HCT116 (cell line): ENCODE measurements around the gene SEPHS1. TPM values are rescaled to one million over a fixed set of nuclear protein-coding genes. Genes with fewer than 3 reads are reported as not detected.

Source experiments
- ATAC-seq: fragments of 200-7000 bp; cut with Tn5 transposase; 2 replicates; pipeline ENCODE4 v1.9.1; 2020; ENCODE audit warnings: mild to moderate bottlenecking, moderate library complexity
- BruUV-seq: library from RNA; stranded (reverse); fragments of 400-500 nt; replicated peaks from 2 replicates; lab custom pipeline; 2021; lab: Mats Ljungman, UMichigan
- CTCF ChIA-PET: fragments of 300-600 bp; sonication (Branson Sonifier 250); formaldehyde crosslinking; loops from one replicate; lab custom pipeline; 2021; ENCODE audit warnings: antibody characterized with exemption; lab: Charles Lee
- POLR2A ChIA-PET: fragments of 300-600, 350-600 bp; sonication (Branson Sonifier 250); formaldehyde crosslinking; loops from one replicate; lab custom pipeline; 2021; ENCODE audit warnings: antibody characterized with exemption; lab: Charles Lee
- RAD21 ChIA-PET, 2 experiments: fragments of 300-600 bp; sonication (Branson Sonifier 250); formaldehyde crosslinking; loops; one replicate each; lab custom pipeline; 2023; ENCODE audit warnings: low total read pairs in 2 of 2; ENCODE audit not compliant: uncharacterized antibody in 2 of 2, unreplicated experiment in 2 of 2, low non-redundant PET in 1 of 2; lab: Charles Lee
- DNase-seq: peaks from one replicate; pipeline ENCODE4 v3.0.0-alpha.2; 2010; ENCODE audit warnings: low read depth, low spot score
- H2AFZ ChIP-seq: fragments of 200-600 bp; shearing (Covaris generic), sonication (generic); 2 replicates; pipeline ENCODE4 v1.6.1; 2017; ENCODE audit warnings: low read depth, mixed run types, mixed read lengths, antibody characterized with exemption, low read length; ENCODE audit not compliant: poor library complexity, severe bottlenecking
- H3K27ac ChIP-seq: 2 replicates; pipeline ENCODE4 v1.5.1; 2012; ENCODE audit warnings: low read depth, low read length
- H3K27me3 ChIP-seq: fragments of 200-600 bp; sonication (generic); 2 replicates; pipeline ENCODE4 v1.6.1; 2016; ENCODE audit warnings: mixed run types, low read length, mixed read lengths; ENCODE audit not compliant: insufficient read depth
- H3K36me3 ChIP-seq, 2 experiments: fragments of 200-500 bp in 1 of 2; fragments of 200-600 bp in 1 of 2; sonication (Bioruptor generic) in 1 of 2; sonication (generic) in 1 of 2; 2 replicates each; pipeline versions ENCODE4 v1.5.1 to v1.6.1; 2014 to 2016; ENCODE audit warnings: low read length in 2 of 2, inconsistent platforms in 1 of 2, mixed read lengths in 1 of 2, mixed run types in 1 of 2; ENCODE audit not compliant: insufficient read depth in 2 of 2, control insufficient read depth in 1 of 2
- H3K4me1 ChIP-seq, 2 experiments: fragments of 200-600 bp in 1 of 2; sonication (generic) in 1 of 2; 2 replicates each; pipeline versions ENCODE4 v1.5.1 to v1.6.1; 2012 to 2017; ENCODE audit warnings: low read length in 2 of 2, inconsistent platforms in 1 of 2, mild to moderate bottlenecking in 1 of 2, mixed read lengths in 1 of 2, mixed run types in 1 of 2, moderate library complexity in 1 of 2; ENCODE audit not compliant: insufficient read depth in 2 of 2, control insufficient read depth in 1 of 2
- H3K4me2 ChIP-seq: fragments of 200-600 bp; sonication (generic); 2 replicates; pipeline ENCODE4 v1.6.1; 2017; ENCODE audit warnings: mixed run types, low read length, mixed read lengths
- H3K4me3 ChIP-seq, 2 experiments: fragments of 200-600 bp in 1 of 2; sonication (generic) in 1 of 2; replicated peaks in 1 of 2; 2 replicates each; pipeline ENCODE4 v1.5.1; 2011 to 2016; ENCODE audit warnings: low read length in 2 of 2, control low read depth in 1 of 2, low read depth in 1 of 2, mild to moderate bottlenecking in 1 of 2, mixed read lengths in 1 of 2, mixed run types in 1 of 2
- H3K79me2 ChIP-seq: fragments of 200-600 bp; sonication (generic); 2 replicates; pipeline ENCODE4 v1.6.1; 2017; ENCODE audit warnings: mild to moderate bottlenecking, mixed run types, low read length, moderate library complexity, mixed read lengths; ENCODE audit not compliant: insufficient read depth
- H3K9ac ChIP-seq: fragments of 200-600 bp; sonication (generic); 2 replicates; pipeline ENCODE4 v1.6.1; 2016; ENCODE audit warnings: low read length, mixed read lengths
- H3K9me2 ChIP-seq: fragments of 200-600 bp; sonication (generic), shearing (Covaris generic); 2 replicates; pipeline ENCODE4 v1.6.1; 2017; ENCODE audit warnings: mixed run types, mild to moderate bottlenecking, moderate library complexity; ENCODE audit not compliant: insufficient read depth
- H3K9me3 ChIP-seq, 2 experiments: fragments of 200-500 bp in 1 of 2; fragments of 200-600 bp in 1 of 2; sonication (Bioruptor generic) in 1 of 2; sonication (generic) in 1 of 2; 2 replicates each; pipeline ENCODE4 v1.6.1; 2014 to 2017; ENCODE audit warnings: low read length in 2 of 2, mixed read lengths in 2 of 2, inconsistent platforms in 1 of 2, low read depth in 1 of 2, mild to moderate bottlenecking in 1 of 2, mixed run types in 1 of 2, moderate library complexity in 1 of 2; ENCODE audit not compliant: control insufficient read depth in 1 of 2, insufficient read depth in 1 of 2
- H4K20me1 ChIP-seq: fragments of 200-600 bp; sonication (generic), shearing (Covaris generic); 2 replicates; pipeline ENCODE4 v1.6.1; 2017; ENCODE audit warnings: mixed run types, mild to moderate bottlenecking, moderate library complexity; ENCODE audit not compliant: insufficient read depth
- CBX3 ChIP-seq: IDR thresholded peaks from 2 replicates; pipeline ENCODE4 v1.6.1; 2012; ENCODE audit warnings: low read depth
- CEBPB ChIP-seq: IDR thresholded peaks from 2 replicates; pipeline ENCODE4 v1.6.1; 2012; ENCODE audit warnings: low read depth
- EGR1 ChIP-seq: IDR thresholded peaks from 2 replicates; pipeline ENCODE4 v1.6.1; 2012; ENCODE audit warnings: low read depth
- ELF1 ChIP-seq: IDR thresholded peaks from 2 replicates; pipeline ENCODE4 v1.6.1; 2012; ENCODE audit warnings: low read depth, borderline replicate concordance
- EZH2 ChIP-seq: fragments of 200-600 bp; sonication (generic); IDR thresholded peaks from 2 replicates; pipeline ENCODE4 v1.6.1; 2017; ENCODE audit warnings: antibody characterized with exemption, mixed run types
- EZH2phosphoT487 ChIP-seq: fragments of 200-600 bp; IDR thresholded peaks from 2 replicates; pipeline ENCODE4 v1.6.1; 2018; ENCODE audit warnings: antibody characterized with exemption, borderline replicate concordance
- FOSL1 ChIP-seq: IDR thresholded peaks from 2 replicates; pipeline ENCODE4 v1.6.1; 2012; ENCODE audit warnings: low read depth
- JUND ChIP-seq: IDR thresholded peaks from 2 replicates; pipeline ENCODE4 v1.6.1; 2012
- POLR2AphosphoS5 ChIP-seq: IDR thresholded peaks from 2 replicates; pipeline ENCODE4 v1.6.1; 2011; ENCODE audit warnings: mild to moderate bottlenecking, low read depth, low read length, moderate library complexity
- RAD21 ChIP-seq: IDR thresholded peaks from 2 replicates; pipeline ENCODE4 v1.6.1; 2012; ENCODE audit warnings: low read depth, mild to moderate bottlenecking
- SP1 ChIP-seq: IDR thresholded peaks from 2 replicates; pipeline ENCODE4 v1.6.1; 2012; ENCODE audit warnings: low read depth
- SRF ChIP-seq: IDR thresholded peaks from 2 replicates; pipeline ENCODE4 v1.6.1; 2012; ENCODE audit warnings: low read depth
- TCF7L2 ChIP-seq: IDR thresholded peaks from 2 replicates; pipeline ENCODE4 v1.7.0; 2011; ENCODE audit warnings: borderline replicate concordance, inconsistent platforms; ENCODE audit not compliant: insufficient read depth, insufficient read length; ENCODE audit errors: extremely low read depth
- YY1 ChIP-seq: IDR thresholded peaks from 2 replicates; pipeline ENCODE4 v1.6.1; 2011; ENCODE audit warnings: low read length, low read depth, moderate library complexity, mild to moderate bottlenecking; ENCODE audit not compliant: insufficient replicate concordance; ENCODE audit errors: extremely low read depth
- ZFX ChIP-seq: fragments of 450-650 bp; IDR thresholded peaks from 2 replicates; pipeline ENCODE4 v1.6.1; 2017
- ZNF274 ChIP-seq: fragments of 200-500 bp; sonication (Bioruptor generic); IDR thresholded peaks from 2 replicates; pipeline ENCODE4 v1.6.1; 2014; ENCODE audit warnings: mild to moderate bottlenecking, low read depth, low read length, inconsistent platforms
- intact Hi-C: fragments of 100-400 bp; cut with micrococcal nuclease; formaldehyde crosslinking; loops from 2 replicates; pipeline ENCODE4 v1.10.0; 2022
- total RNA-seq: library from RNA; stranded (reverse); gene quantifications from one replicate; pipeline ENCODE4 v1.2.1, GENCODE V29; 2021; ENCODE audit not compliant: unreplicated experiment
- TF ChIP-seq, protein P1 (sequence below): IDR thresholded peaks from 2 replicates; pipeline ENCODE4 v1.6.1; 2012
- TF ChIP-seq, protein P2 (sequence below): IDR thresholded peaks from 2 replicates; pipeline ENCODE4 v1.6.1; 2012; ENCODE audit warnings: low read depth
- TF ChIP-seq, protein P3 (sequence below), 3 experiments: fragments of 200-600 bp in 1 of 3; sonication (generic) in 1 of 3; IDR thresholded peaks in 2 of 3; conservative IDR thresholded peaks in 1 of 3; 2 replicates each; pipeline ENCODE4 v1.5.1; 2012 to 2017; ENCODE audit warnings: low read depth in 2 of 3, low read length in 2 of 3, antibody characterized with exemption in 1 of 3, borderline replicate concordance in 1 of 3, control low read depth in 1 of 3, mild to moderate bottlenecking in 1 of 3, mixed read lengths in 1 of 3, mixed run types in 1 of 3, moderate library complexity in 1 of 3; ENCODE audit not compliant: insufficient read depth in 1 of 3
- TF ChIP-seq, protein P4 (sequence below): IDR thresholded peaks from 2 replicates; pipeline ENCODE4 v1.6.1; 2011; ENCODE audit warnings: mild to moderate bottlenecking, low read length, moderate library complexity; ENCODE audit not compliant: insufficient replicate concordance; ENCODE audit errors: extremely low read depth

The SEPHS1 gene
- total RNA-seq, 1 experiment from 2014 or later: 51.7 TPM

DNA sequence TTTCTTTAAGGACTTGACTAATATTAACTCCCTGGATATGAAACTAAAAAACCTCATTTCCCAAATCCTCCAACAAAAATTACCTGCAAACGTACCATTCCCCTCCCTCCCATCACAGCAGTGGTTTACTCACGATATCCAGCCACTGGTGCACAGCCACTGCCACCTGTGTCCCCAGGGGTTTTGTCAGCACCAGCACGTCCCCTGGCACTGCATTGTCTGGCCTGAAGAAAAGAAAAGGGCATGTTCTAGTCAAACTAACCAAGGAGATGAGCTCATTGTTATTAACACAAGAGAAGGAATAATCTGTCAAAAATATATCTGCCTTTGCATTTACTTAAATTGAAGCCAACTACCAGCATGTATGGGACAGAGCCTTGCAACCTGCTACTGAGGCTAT, 18.5 kb downstream of the SEPHS1 start:
- intact Hi-C loops: no loop called here
- H3K36me3 ChIP-seq: peaks cover 31 to 46% of the 10 kb centered on the region in 2 experiments; a peak in 3 of 4 replicates
- no peaks in the 10 kb centered on the region for H3K9me2 ChIP-seq
- no TSS peak for BruUV-seq
- no peak for TF ChIP-seq ZNF274
- no peak for TF ChIP-seq JUND
- TF ChIP-seq, protein P1, sequence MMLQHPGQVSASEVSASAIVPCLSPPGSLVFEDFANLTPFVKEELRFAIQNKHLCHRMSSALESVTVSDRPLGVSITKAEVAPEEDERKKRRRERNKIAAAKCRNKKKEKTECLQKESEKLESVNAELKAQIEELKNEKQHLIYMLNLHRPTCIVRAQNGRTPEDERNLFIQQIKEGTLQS: no peak
- TF ChIP-seq TCF7L2: no peak
- TF ChIP-seq, protein P2, sequence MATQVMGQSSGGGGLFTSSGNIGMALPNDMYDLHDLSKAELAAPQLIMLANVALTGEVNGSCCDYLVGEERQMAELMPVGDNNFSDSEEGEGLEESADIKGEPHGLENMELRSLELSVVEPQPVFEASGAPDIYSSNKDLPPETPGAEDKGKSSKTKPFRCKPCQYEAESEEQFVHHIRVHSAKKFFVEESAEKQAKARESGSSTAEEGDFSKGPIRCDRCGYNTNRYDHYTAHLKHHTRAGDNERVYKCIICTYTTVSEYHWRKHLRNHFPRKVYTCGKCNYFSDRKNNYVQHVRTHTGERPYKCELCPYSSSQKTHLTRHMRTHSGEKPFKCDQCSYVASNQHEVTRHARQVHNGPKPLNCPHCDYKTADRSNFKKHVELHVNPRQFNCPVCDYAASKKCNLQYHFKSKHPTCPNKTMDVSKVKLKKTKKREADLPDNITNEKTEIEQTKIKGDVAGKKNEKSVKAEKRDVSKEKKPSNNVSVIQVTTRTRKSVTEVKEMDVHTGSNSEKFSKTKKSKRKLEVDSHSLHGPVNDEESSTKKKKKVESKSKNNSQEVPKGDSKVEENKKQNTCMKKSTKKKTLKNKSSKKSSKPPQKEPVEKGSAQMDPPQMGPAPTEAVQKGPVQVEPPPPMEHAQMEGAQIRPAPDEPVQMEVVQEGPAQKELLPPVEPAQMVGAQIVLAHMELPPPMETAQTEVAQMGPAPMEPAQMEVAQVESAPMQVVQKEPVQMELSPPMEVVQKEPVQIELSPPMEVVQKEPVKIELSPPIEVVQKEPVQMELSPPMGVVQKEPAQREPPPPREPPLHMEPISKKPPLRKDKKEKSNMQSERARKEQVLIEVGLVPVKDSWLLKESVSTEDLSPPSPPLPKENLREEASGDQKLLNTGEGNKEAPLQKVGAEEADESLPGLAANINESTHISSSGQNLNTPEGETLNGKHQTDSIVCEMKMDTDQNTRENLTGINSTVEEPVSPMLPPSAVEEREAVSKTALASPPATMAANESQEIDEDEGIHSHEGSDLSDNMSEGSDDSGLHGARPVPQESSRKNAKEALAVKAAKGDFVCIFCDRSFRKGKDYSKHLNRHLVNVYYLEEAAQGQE: no peak
- TF ChIP-seq, protein P3, sequence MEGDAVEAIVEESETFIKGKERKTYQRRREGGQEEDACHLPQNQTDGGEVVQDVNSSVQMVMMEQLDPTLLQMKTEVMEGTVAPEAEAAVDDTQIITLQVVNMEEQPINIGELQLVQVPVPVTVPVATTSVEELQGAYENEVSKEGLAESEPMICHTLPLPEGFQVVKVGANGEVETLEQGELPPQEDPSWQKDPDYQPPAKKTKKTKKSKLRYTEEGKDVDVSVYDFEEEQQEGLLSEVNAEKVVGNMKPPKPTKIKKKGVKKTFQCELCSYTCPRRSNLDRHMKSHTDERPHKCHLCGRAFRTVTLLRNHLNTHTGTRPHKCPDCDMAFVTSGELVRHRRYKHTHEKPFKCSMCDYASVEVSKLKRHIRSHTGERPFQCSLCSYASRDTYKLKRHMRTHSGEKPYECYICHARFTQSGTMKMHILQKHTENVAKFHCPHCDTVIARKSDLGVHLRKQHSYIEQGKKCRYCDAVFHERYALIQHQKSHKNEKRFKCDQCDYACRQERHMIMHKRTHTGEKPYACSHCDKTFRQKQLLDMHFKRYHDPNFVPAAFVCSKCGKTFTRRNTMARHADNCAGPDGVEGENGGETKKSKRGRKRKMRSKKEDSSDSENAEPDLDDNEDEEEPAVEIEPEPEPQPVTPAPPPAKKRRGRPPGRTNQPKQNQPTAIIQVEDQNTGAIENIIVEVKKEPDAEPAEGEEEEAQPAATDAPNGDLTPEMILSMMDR (IDR thresholded peaks at IDR 0.05 in 2 of 3, conservative IDR thresholded peaks at IDR 0.05 in 1 of 3; ENCODE audit: borderline replicate concordance in 1 of 3, insufficient read depth in 1 of 3, low read depth in 2 of 3, low read length in 2 of 3): no peak
- no peak for TF ChIP-seq CEBPB
- TF ChIP-seq CBX3: no peak
- no peak for TF ChIP-seq SRF
- no peak for TF ChIP-seq FOSL1
- TF ChIP-seq RAD21: no peak
- TF ChIP-seq ELF1: no peak
- no peak for TF ChIP-seq YY1
- TF ChIP-seq EZH2: no peak
- no peak for TF ChIP-seq POLR2AphosphoS5
- no peak for TF ChIP-seq SP1
- no peak for TF ChIP-seq EGR1
- TF ChIP-seq ZFX: no peak
- no peak for TF ChIP-seq EZH2phosphoT487
- TF ChIP-seq, protein P4, sequence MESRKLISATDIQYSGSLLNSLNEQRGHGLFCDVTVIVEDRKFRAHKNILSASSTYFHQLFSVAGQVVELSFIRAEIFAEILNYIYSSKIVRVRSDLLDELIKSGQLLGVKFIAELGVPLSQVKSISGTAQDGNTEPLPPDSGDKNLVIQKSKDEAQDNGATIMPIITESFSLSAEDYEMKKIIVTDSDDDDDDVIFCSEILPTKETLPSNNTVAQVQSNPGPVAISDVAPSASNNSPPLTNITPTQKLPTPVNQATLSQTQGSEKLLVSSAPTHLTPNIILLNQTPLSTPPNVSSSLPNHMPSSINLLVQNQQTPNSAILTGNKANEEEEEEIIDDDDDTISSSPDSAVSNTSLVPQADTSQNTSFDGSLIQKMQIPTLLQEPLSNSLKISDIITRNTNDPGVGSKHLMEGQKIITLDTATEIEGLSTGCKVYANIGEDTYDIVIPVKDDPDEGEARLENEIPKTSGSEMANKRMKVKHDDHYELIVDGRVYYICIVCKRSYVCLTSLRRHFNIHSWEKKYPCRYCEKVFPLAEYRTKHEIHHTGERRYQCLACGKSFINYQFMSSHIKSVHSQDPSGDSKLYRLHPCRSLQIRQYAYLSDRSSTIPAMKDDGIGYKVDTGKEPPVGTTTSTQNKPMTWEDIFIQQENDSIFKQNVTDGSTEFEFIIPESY: no peak
- ChIA-PET CTCF (interaction anchor here (1.9 kb wide), 1 partner anchor 27 kb away, joined by 4 read pairs; no protein-coding TSS in a partner anchor), POLR2A (no interaction called here), RAD21 (no interaction called here)
- H2AFZ ChIP-seq: no peak overlapping the region
- no peak overlapping the region for H3K4me2 ChIP-seq
- no peaks in the 10 kb centered on the region for H3K9me3 ChIP-seq
- no peak for DNase-seq
- no peak for ATAC-seq
- no peak overlapping the region for H3K9ac ChIP-seq
- no peaks in the 10 kb centered on the region for H3K79me2 ChIP-seq
- H3K4me3 ChIP-seq: no peak overlapping the region
- H3K27ac ChIP-seq: no peak overlapping the region
- no peaks in the 10 kb centered on the region for H3K4me1 ChIP-seq
- H3K27me3 ChIP-seq: no peaks in the 10 kb centered on the region
- H4K20me1 ChIP-seq: no peaks in the 10 kb centered on the region
